Measurements from ENCODE around the gene VAMP2.

The VAMP2 gene

DNA sequence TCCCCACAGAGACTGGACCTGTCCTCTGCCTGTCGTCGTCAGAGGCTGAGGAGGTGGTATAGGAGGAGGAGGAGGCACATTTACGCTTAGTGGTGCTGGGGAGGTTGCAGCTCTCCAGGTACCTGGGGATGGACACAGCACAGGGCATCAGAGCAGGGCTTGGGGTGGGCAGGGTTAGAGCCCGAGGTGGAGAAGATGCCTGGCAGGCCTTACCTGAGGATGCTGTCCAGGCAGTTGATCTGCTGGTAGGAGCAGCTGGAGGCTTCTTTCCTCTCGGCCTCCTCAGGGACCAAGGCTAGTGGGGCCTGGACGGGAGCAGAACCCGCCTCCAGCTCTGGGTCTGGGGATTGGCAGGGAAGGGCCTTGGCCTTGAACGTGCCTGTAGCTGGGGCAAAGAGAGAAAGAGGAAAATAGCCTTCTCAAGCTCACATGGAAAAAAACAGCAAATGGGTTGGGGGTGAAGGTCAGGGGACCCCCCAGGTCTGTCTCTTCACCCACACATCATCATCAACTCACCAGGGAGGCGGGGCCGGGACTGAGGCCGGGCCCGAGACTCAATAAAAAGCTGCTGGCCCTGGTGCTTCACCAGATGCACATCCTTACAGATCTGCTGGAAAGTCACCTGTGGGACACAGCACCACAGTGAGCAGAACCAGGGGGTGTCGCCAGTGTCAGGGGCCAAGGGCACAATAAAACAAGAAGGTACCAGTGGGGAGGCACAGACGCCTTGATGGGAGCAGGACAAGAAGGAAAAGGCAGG lies 16.2 kb downstream of the VAMP2 start:
- no peak for DNase-seq (ENCODE audit: low read depth)
- H3K4me3 ChIP-seq (ENCODE audit: control insufficient read depth, low read depth, low read length) = no peak overlapping the region
- TF ChIP-seq CTCF (conservative IDR thresholded peaks at IDR 0.05; ENCODE audit: control insufficient read depth, insufficient read depth, low read depth, low read length) = no peak

- no peak for TF ChIP-seq CTCF (conservative IDR thresholded peaks at IDR 0.05; ENCODE audit: control insufficient read depth, insufficient read depth, low read depth, low read length)
- no peak overlapping the region for H3K4me3 ChIP-seq (ENCODE audit: control insufficient read depth, low read depth, low read length)
- DNase-seq (ENCODE audit: low read depth) = no peak
These were observed 16.9 kb downstream of the VAMP2 start for GRCh38 chr17:8145811-8146210.

DNA sequence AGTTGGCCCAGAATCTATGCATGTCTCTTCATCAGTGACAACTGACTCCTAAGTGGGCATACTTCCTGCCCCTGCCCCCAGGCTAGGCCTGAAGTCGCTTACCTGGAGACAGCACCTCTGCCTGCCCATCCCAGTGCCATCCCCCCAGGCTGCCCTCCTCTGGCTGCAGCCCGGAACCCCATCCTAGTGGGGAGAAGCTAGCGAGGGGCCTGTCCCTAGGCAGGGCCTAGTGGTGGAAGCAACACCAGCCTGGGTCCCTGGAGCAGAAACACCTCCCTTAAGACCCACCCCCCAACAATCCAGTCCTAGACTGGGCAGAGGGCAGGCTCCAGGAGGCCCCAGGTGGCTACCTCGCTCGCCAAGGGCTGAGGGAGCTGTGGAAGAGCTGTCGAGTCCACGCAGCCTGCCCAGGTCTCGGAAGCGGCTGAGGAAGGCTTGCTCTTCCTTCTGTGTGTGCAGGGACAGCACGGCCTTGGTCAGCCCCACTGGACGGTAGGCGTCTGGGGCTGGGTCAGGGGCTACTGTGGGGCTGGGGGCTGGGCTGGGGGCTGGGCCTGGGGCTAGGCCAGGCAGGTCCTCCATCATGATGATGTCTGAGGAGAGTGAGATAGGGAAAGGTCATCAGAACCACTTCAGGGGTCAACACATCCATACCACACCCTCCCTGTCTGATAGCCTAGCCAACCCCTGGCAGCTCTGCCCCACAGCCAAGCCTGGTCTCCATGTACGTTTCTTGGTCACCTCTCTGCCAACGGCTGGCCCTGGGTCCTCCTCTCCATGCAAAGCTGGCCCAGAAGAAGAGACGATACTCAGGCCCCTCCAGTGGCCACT lies 18.1 kb downstream of the VAMP2 start:
- no peak for TF ChIP-seq CTCF (conservative IDR thresholded peaks at IDR 0.05; ENCODE audit: control insufficient read depth, insufficient read depth, low read depth, low read length)
- DNase-seq (ENCODE audit: low read depth) = no peak
- no peak overlapping the region for H3K4me3 ChIP-seq (ENCODE audit: control insufficient read depth, low read depth, low read length)

- DNase-seq (ENCODE audit: low read depth) = no peak
- no peak overlapping the region for H3K4me3 ChIP-seq (ENCODE audit: control insufficient read depth, low read depth, low read length)
- TF ChIP-seq CTCF (conservative IDR thresholded peaks at IDR 0.05; ENCODE audit: control insufficient read depth, insufficient read depth, low read depth, low read length) = no peak
These were observed 19.0 kb downstream of the VAMP2 start for GRCh38 chr17:8143581-8144400.

DNA sequence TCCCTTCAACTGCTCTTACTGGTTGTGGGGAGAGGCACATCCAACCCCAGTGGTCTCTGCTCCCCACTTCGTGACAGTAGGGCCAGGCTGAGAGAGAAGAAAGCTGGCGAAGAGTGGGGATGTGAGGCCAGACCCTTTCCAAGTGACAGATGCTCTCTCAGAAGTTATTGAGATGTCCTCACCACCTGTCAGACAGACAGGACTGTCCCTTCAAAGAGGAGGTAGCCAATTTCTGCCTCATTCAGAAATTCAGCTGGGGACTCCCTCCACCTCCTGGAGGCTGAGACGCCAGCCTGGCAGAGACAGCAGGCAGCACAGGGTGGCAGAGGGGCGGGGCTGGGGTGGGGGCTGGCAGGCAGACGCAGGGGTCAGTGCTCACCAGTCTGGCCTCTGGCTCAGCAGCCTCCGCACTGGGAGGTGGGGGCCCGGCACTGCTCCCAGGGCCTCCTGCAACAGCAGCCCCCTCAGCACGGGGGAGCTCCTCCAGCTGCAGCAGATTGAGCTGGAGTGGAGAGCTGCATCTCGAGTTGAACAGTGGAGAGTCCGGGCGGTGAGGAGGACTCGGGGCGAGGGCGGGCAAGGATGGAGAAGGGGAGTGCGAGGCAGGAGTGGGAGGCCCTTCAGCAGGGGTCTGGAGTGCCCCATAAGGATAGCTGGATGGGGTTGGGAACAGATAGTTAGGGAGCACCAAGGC lies 19.7 kb downstream of the VAMP2 start:
- no peak for DNase-seq (ENCODE audit: low read depth)
- no peak for TF ChIP-seq CTCF (conservative IDR thresholded peaks at IDR 0.05; ENCODE audit: control insufficient read depth, insufficient read depth, low read depth, low read length)
- H3K4me3 ChIP-seq (ENCODE audit: control insufficient read depth, low read depth, low read length) = no peak overlapping the region

Measured in fibroblast of mammary gland (primary cell).